ENCODE data around the gene ZNF337. TPM values are rescaled to one million over a fixed set of nuclear protein-coding genes. Genes with fewer than 3 reads are reported as not detected.

Gene ZNF337
- total RNA-seq, 1 donor from 2014 or later = 15.6 TPM

Other genes starting within 250 kb of the ZNF337 start
- 7.9 and 10.2 TPM in 2 replicates for gene NINL, start 111.3 kb downstream of the ZNF337 start, total RNA-seq
- gene NANP, start 72.8 kb downstream of the ZNF337 start, total RNA-seq = 5.0 and 5.7 TPM in 2 replicates